GM12878 (cell line): ENCODE results near the gene TCF7. TPM values are rescaled to one million over a fixed set of nuclear protein-coding genes. Genes with fewer than 3 reads are reported as not detected.

Source experiments
- ATAC-seq: fragments of 200-7000 bp; cut with Tn5 transposase; 3 replicates; pipeline ENCODE4 v1.9.1; 2020; ENCODE audit warnings: mild to moderate bottlenecking, moderate library complexity
- BruUV-seq: library from RNA; stranded (reverse); fragments of 400-500 nt; replicated peaks from 2 replicates; lab custom pipeline; 2021; lab: Mats Ljungman, UMichigan
- CTCF ChIA-PET: fragments of 300-600 bp; sonication (Branson Sonifier 250); formaldehyde crosslinking; extraction: SDS; loops from one replicate; lab custom pipeline; 2021; ENCODE audit warnings: inconsistent platforms; lab: Yijun Ruan, JAX
- POLR2A ChIA-PET: fragments of 350-600 bp; formaldehyde crosslinking; extraction: SDS; loops from one replicate; lab custom pipeline; 2021; ENCODE audit warnings: inconsistent platforms; lab: Charles Lee
- RAD21 ChIA-PET: fragments of 300-600 bp; sonication (Branson Sonifier 250); formaldehyde crosslinking; loops from one replicate; lab custom pipeline; 2023; ENCODE audit warnings: antibody characterized with exemption; ENCODE audit not compliant: unreplicated experiment; lab: Charles Lee
- SMC1A ChIA-PET: fragments of 300-600 bp; sonication (Branson Sonifier 250); formaldehyde crosslinking; loops from one replicate; lab custom pipeline; 2023; ENCODE audit not compliant: unreplicated experiment, uncharacterized antibody; lab: Charles Lee
- DNase-seq: peaks from one replicate; pipeline ENCODE4 v3.0.0-alpha.2; 2011; ENCODE audit warnings: low read depth, low spot score
- FAIRE-seq: peaks from 3 replicates; lab custom pipeline; 2011; peaks lifted over from hg19 to GRCh38; lab: Jason Lieb, UNC
- H2AFZ ChIP-seq: 2 replicates; pipeline ENCODE4 v1.6.0; 2011; ENCODE audit warnings: low read depth, low read length, control low read depth; ENCODE audit not compliant: control insufficient read depth
- H3K27ac ChIP-seq: 2 replicates; pipeline ENCODE4 v1.5.1; 2011; ENCODE audit warnings: control low read depth; ENCODE audit not compliant: control insufficient read depth, insufficient read depth
- H3K27me3 ChIP-seq, 2 experiments: replicated peaks in 1 of 2; 2 replicates each; pipeline versions ENCODE4 v1.6.0 to v1.6.1; 2011; ENCODE audit warnings: low read length in 1 of 2; ENCODE audit not compliant: control insufficient read depth in 2 of 2, insufficient read depth in 2 of 2
- H3K36me3 ChIP-seq, 2 experiments: 2 replicates each; pipeline ENCODE4 v1.5.1; 2011; ENCODE audit warnings: low read length in 1 of 2; ENCODE audit not compliant: control insufficient read depth in 2 of 2, insufficient read depth in 2 of 2
- H3K4me1 ChIP-seq: 2 replicates; pipeline ENCODE4 v1.6.1; 2011; ENCODE audit warnings: mild to moderate bottlenecking, low read length, moderate library complexity, mixed read lengths; ENCODE audit not compliant: control insufficient read depth, insufficient read depth
- H3K4me2 ChIP-seq: 2 replicates; pipeline ENCODE4 v1.6.0; 2011; ENCODE audit warnings: control low read depth; ENCODE audit not compliant: control insufficient read depth, insufficient read depth
- H3K4me3 ChIP-seq: fragments of 200-600 bp; sonication (generic); 2 replicates; pipeline ENCODE4 v1.5.1; 2016
- H3K79me2 ChIP-seq: 2 replicates; pipeline ENCODE4 v1.6.0; 2011; ENCODE audit warnings: low read length; ENCODE audit not compliant: control insufficient read depth, insufficient read depth
- H3K9ac ChIP-seq: 2 replicates; pipeline ENCODE4 v1.8.0; 2011; ENCODE audit warnings: low read length, control low read depth, mixed read lengths; ENCODE audit not compliant: control insufficient read depth, insufficient read depth
- H3K9me3 ChIP-seq: replicated peaks from 3 replicates; pipeline ENCODE4 v1.5.1; 2011; ENCODE audit warnings: mild to moderate bottlenecking, low read length; ENCODE audit not compliant: control insufficient read depth, insufficient read depth
- H4K20me1 ChIP-seq: 2 replicates; pipeline ENCODE4 v1.6.0; 2011; ENCODE audit not compliant: control insufficient read depth, insufficient read depth
- BCL11A ChIP-seq: IDR thresholded peaks from 2 replicates; pipeline ENCODE4 v1.6.1; 2011; ENCODE audit warnings: low read depth, low read length
- BRCA1 ChIP-seq: IDR thresholded peaks from 2 replicates; pipeline ENCODE4 v1.6.1; 2011; ENCODE audit warnings: low read depth, low read length, improper control_type of control experiment
- CEBPB ChIP-seq, 2 experiments: fragments of 150-350 bp in 1 of 2; IDR thresholded peaks; 2 replicates each; pipeline ENCODE4 v1.6.1; 2012 to 2014; ENCODE audit warnings: low read depth in 2 of 2, low read length in 2 of 2, borderline replicate concordance in 1 of 2, inconsistent platforms in 1 of 2
- E2F4 ChIP-seq: IDR thresholded peaks from 2 replicates; pipeline ENCODE4 v1.6.1; 2012; ENCODE audit warnings: low read depth, low read length, improper control_type of control experiment
- MTA2 ChIP-seq: fragments of 450-650 bp; IDR thresholded peaks from 2 replicates; pipeline ENCODE4 v1.6.1; 2016; ENCODE audit warnings: low read depth, mild to moderate bottlenecking, moderate library complexity
- SMARCA5 ChIP-seq: fragments of 450-650 bp; IDR thresholded peaks from 2 replicates; pipeline ENCODE4 v1.6.1; 2017; ENCODE audit warnings: mild to moderate bottlenecking
- USF1 ChIP-seq: IDR thresholded peaks from 2 replicates; pipeline ENCODE4 v1.6.1; 2011; ENCODE audit warnings: borderline replicate concordance, low read depth, mild to moderate bottlenecking, moderate library complexity, mixed read lengths, low read length; ENCODE audit not compliant: insufficient read depth; ENCODE audit errors: extremely low read length
- WGBS: methylation state at CpG from one replicate; pipeline ENCODE4 v1.1.6; 2016; ENCODE audit warnings: low lambda C conversion rate; ENCODE audit not compliant: insufficient replicate concordance, insufficient coverage; ENCODE audit errors: missing lambda C conversion rate; 5-methylcytosine and 5-hydroxymethylcytosine counted together
- in situ Hi-C: fragments of 300-500 bp; cut with MboI; formaldehyde crosslinking; loops from 9 replicates; pipeline ENCODE4 v1.14.3; 2018; ENCODE audit warnings: mixed read lengths
- intact Hi-C: fragments of 100-400 bp; cut with micrococcal nuclease; formaldehyde crosslinking; loops from one replicate; pipeline ENCODE4 v1.14.2; 2022; ENCODE audit not compliant: unreplicated experiment
- polyA plus RNA-seq, 11 experiments: library from polyadenylated mRNA; depleted of rRNA in 4 of 11; unstranded in 6 of 11; stranded (reverse) in 5 of 11; fragments of >200 nt; fragmentation: Nextera tagmentation in 4 of 11; fragmentation: Illumina TruSeq in 1 of 11; extraction: Ambion mirVana in 4 of 11; extraction: Trizol in 1 of 11; gene quantifications; 1 replicate in 1 of 11; 2 replicates in 10 of 11; pipeline versions ENCODE4 v1.2.1 to v1.2.3, GENCODE V29; 2011 to 2016; ENCODE audit warnings: inconsistent platforms in 2 of 11, missing spikeins in 2 of 11, low read depth in 1 of 11
- total RNA-seq, 4 experiments: library from RNA; depleted of rRNA in 3 of 4; stranded (reverse); fragments of >200 nt in 3 of 4; fragmentation: Illumina TruSeq in 1 of 4; extraction: Trizol in 1 of 4; gene quantifications; 2 replicates each; pipeline versions ENCODE4 v1.2.1 to v1.2.3, GENCODE V29; 2013 to 2021
- TF ChIP-seq, protein P1 (sequence below): IDR thresholded peaks from 2 replicates; pipeline ENCODE4 v1.6.1; 2011; ENCODE audit warnings: mild to moderate bottlenecking, low read depth, low read length, moderate library complexity; ENCODE audit not compliant: insufficient replicate concordance

The TCF7 gene
- total and polyA plus RNA-seq, 10 of the 15 experiments (the other 5 are each of a cell fraction or from before 2014, with no cell fraction given) = 10.0 to 60.2 (median 23.6) TPM

GRCh38 chr5:134188092-134188491 lies 73.6 kb downstream of the TCF7 start:
- CTCF ChIA-PET = interaction anchor here (1.4 to 9.2 kb wide), 4 partner anchors 35 to 116 kb away, joined by 3 to 99 read pairs (median 8); no protein-coding TSS in a partner anchor
- Histone ChIP-seq H4K20me1 (peaks cover 5% of the 10 kb centered on the region; the same call in 1 of the 2 replicates), H3K27ac (no peak overlapping the region), H3K79me2 (no peaks in the 10 kb centered on the region), H2AFZ (no peak overlapping the region), H3K4me3 (no peak overlapping the region), H3K4me2 (no peak overlapping the region)
- SMC1A ChIA-PET = interaction anchor here (0.5 to 8.4 kb wide), 6 partner anchors 9 to 569 kb away, joined by 3 to 91 read pairs (median 4); partner anchors contain the start of gene PPP2CA
- in situ Hi-C loops = loop anchor here (5.0 kb wide), 2 partner anchors 99 to 394 kb away; no protein-coding TSS in a partner anchor
- TF ChIP-seq BRCA1 (no peak), MTA2 (no peak), USF1 (no peak), E2F4 (no peak), BCL11A (no peak), SMARCA5 (no peak), CEBPB (IDR thresholded peaks at IDR 0.05; ENCODE audit: borderline replicate concordance in 1 of 2, low read depth in 2 of 2, low read length in 2 of 2) (no peak)
- TF ChIP-seq, protein P1, sequence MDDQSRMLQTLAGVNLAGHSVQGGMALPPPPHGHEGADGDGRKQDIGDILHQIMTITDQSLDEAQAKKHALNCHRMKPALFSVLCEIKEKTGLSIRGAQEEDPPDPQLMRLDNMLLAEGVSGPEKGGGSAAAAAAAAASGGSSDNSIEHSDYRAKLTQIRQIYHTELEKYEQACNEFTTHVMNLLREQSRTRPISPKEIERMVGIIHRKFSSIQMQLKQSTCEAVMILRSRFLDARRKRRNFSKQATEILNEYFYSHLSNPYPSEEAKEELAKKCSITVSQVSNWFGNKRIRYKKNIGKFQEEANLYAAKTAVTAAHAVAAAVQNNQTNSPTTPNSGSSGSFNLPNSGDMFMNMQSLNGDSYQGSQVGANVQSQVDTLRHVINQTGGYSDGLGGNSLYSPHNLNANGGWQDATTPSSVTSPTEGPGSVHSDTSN = no peak
- TF ChIP-seq, all 136 proteins: peak for 0
- Histone ChIP-seq H3K27me3 (no peaks in the 10 kb centered on the region), H3K9ac (no peak overlapping the region), H3K36me3 (no peaks in the 10 kb centered on the region), H3K9me3 (no peaks in the 10 kb centered on the region), H3K4me1 (no peaks in the 10 kb centered on the region)
- BruUV-seq = no TSS peak
- POLR2A ChIA-PET = no interaction called here
- 100% methylated on average over 1 of the region's 1 CpG for WGBS
- DNase-seq (no peak), ATAC-seq (no peak), FAIRE-seq (no peak)
- RAD21 ChIA-PET = interaction anchor here (1.0 to 2.2 kb wide), 5 partner anchors 11 to 435 kb away, joined by 4 to 12 read pairs (median 5); partner anchors contain the start of gene SKP1
- intact Hi-C loops = no loop called here
